ENCODE measurements around the gene URB2.
A peak's percentile ranks its signal among the peaks of the same experiment; 100 is the strongest.
"Not testable (repeated sequence)": the region's sequence is repeated elsewhere in the genome, so short reads cannot be mapped to it uniquely, and the experiment has no call there.

URB2 gene

GRCh38 chr1:229614701-229615100, 11.3 kb upstream of the URB2 start:
- WGBS (ENCODE audit: insufficient coverage, insufficient read length): no CpG with 5 or more reads among the region's 2 CpGs
- no peaks in the 10 kb centered on the region for H3K4me1 ChIP-seq (ENCODE audit: control insufficient read depth, insufficient read depth, low read length)
- H3K27me3 ChIP-seq (ENCODE audit: control insufficient read depth, insufficient read depth, low read length): no peaks in the 10 kb centered on the region
- no peak overlapping the region for H3K4me3 ChIP-seq (ENCODE audit: low read length)
- peaks cover 3% of the 10 kb centered on the region; the same call in 1 of the 2 replicates for H3K36me3 ChIP-seq (ENCODE audit: control insufficient read depth, insufficient read depth, low read length)
- no peaks in the 10 kb centered on the region for H3K9me3 ChIP-seq (ENCODE audit: control insufficient read depth, insufficient read depth, low read length)
- H3K27ac ChIP-seq (ENCODE audit: low read length): no peak overlapping the region
- no peak for DNase-seq (ENCODE audit: low read depth, low spot score)

GRCh38 chr1:229617351-229618100, 8.5 kb upstream of the URB2 start:
- Histone ChIP-seq H3K27me3 (ENCODE audit: control insufficient read depth, insufficient read depth, low read length) (no peaks in the 10 kb centered on the region), H3K36me3 (ENCODE audit: control insufficient read depth, insufficient read depth, low read length) (peaks cover 3% of the 10 kb centered on the region; the same call in 1 of the 2 replicates), H3K27ac (ENCODE audit: low read length) (no peak overlapping the region), H3K4me3 (ENCODE audit: low read length) (no peak overlapping the region), H3K9me3 (ENCODE audit: control insufficient read depth, insufficient read depth, low read length) (no peaks in the 10 kb centered on the region), H3K4me1 (ENCODE audit: control insufficient read depth, insufficient read depth, low read length) (no peaks in the 10 kb centered on the region)
- no peak for DNase-seq (ENCODE audit: low read depth, low spot score)
- WGBS (ENCODE audit: insufficient coverage, insufficient read length): no CpG with 5 or more reads among the region's 11 CpGs

DNA sequence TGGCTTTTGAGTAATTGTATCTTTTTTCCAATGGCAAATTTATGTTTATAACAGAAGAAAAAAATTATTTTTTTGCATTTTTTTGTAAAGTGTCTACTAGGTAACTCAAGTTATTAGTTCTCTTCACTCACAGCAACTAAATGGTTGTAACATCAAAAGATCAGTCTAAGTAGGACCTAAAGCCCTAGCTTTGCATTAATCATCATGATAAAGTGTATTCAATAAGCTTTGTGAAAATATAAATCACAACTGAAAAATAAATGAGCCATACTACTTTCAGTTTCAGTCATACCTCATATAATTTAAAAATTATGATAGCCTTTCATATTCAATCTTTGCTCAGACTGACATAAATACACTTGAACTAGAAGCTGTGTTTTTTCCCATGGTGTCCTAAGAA, 7.0 kb upstream of the URB2 start:
- H3K27me3 ChIP-seq (ENCODE audit: control insufficient read depth, insufficient read depth, low read length): no peaks in the 10 kb centered on the region
- no peaks in the 10 kb centered on the region for H3K4me1 ChIP-seq (ENCODE audit: control insufficient read depth, insufficient read depth, low read length)
- H3K36me3 ChIP-seq (ENCODE audit: control insufficient read depth, insufficient read depth, low read length): no peaks in the 10 kb centered on the region; the same call in 1 of the 2 replicates
- H3K4me3 ChIP-seq (ENCODE audit: low read length): no peak overlapping the region
- no peak for DNase-seq (ENCODE audit: low read depth, low spot score)
- H3K9me3 ChIP-seq (ENCODE audit: control insufficient read depth, insufficient read depth, low read length): no peaks in the 10 kb centered on the region
- H3K27ac ChIP-seq (ENCODE audit: low read length): no peak overlapping the region

DNA sequence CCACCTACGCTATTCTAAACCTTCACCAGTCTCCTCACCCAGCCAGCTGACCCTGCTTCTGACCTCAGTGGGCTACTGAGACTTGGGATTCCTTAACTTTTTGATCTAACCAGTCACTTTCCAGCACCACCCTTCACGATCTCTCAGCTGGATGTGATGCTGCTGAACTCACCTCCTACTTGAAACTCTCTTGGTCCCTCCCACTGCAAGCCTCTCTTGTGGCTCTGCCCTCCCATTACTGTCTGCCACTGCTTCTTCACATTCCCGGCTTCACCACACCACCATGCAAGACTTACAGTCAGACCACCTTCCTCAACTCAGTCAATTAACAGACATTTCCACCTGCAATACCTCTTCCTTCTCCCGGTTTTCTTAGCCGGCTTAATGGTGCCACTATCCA, 6.4 kb upstream of the URB2 start:
- no peak overlapping the region for H3K4me3 ChIP-seq (ENCODE audit: low read length)
- no peaks in the 10 kb centered on the region for H3K36me3 ChIP-seq (ENCODE audit: control insufficient read depth, insufficient read depth, low read length)
- 0 out of 2 replicates have a peak, but pooled peaks cover under 1% of the 10 kb centered on the region for H3K4me1 ChIP-seq (ENCODE audit: control insufficient read depth, insufficient read depth, low read length)
- H3K27me3 ChIP-seq (ENCODE audit: control insufficient read depth, insufficient read depth, low read length): no peaks in the 10 kb centered on the region
- DNase-seq (ENCODE audit: low read depth, low spot score): no peak
- no CpG with 5 or more reads among the region's 5 CpGs for WGBS (ENCODE audit: insufficient coverage, insufficient read length)
- no peak overlapping the region for H3K27ac ChIP-seq (ENCODE audit: low read length)
- H3K9me3 ChIP-seq (ENCODE audit: control insufficient read depth, insufficient read depth, low read length): no peaks in the 10 kb centered on the region

GRCh38 chr1:229620876-229621275, 5.2 kb upstream of the URB2 start:
- DNase-seq (ENCODE audit: low read depth, low spot score): no peak
- Histone ChIP-seq H3K27me3 (ENCODE audit: control insufficient read depth, insufficient read depth, low read length) (no peaks in the 10 kb centered on the region), H3K27ac (ENCODE audit: low read length) (no peak overlapping the region), H3K4me1 (ENCODE audit: control insufficient read depth, insufficient read depth, low read length) (0 out of 2 replicates have a peak, but pooled peaks cover 2% of the 10 kb centered on the region), H3K9me3 (ENCODE audit: control insufficient read depth, insufficient read depth, low read length) (no peaks in the 10 kb centered on the region), H3K4me3 (ENCODE audit: low read length) (no peak overlapping the region), H3K36me3 (ENCODE audit: control insufficient read depth, insufficient read depth, low read length) (no peaks in the 10 kb centered on the region)
- WGBS (ENCODE audit: insufficient coverage, insufficient read length): no CpG with 5 or more reads among the region's 3 CpGs

DNA sequence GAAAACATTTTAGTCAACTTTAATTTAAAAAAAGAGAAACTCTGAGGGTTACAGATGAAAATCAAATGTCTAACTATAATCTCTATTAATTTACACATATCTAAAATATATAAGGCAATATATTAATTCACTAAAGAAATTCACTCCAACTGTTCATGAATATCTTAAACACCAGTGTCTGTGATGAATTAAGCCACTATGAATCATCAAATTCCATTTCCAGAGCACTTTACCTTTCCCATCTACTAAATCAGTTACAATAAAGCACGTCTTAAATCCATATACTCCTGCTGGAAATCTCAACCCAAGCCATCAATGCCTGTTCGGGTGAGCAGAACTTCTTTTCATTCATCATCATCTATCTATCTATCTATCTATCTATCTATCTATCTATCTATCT, 4.4 kb upstream of the URB2 start:
- DNase-seq (ENCODE audit: low read depth, low spot score): no peak

DNA sequence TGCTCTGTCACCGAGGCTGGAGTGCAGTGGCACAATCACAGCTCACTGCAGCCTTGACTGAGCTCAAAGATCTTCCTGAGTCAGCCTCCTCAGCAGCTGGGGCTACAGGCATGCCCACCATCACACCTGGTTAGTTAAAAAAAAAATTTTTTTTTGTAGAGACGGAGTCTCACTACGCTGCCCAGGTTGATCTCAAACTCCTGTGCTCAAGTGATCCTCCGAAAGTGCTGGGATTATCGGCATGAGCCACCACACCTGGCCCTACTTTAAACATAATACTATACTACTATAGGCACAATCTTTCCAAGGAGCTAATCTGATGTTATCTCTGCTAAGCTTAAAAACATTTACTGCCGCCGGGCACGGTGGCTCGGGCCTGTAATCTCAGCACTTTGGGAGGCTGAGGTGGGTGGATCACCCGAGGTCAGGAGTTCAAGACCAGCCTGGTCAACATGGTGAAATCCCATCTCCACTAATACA, 3.4 kb upstream of the URB2 start:
- H3K4me1 ChIP-seq (ENCODE audit: control insufficient read depth, insufficient read depth, low read length); H3K27ac ChIP-seq (ENCODE audit: low read length); H3K36me3 ChIP-seq (ENCODE audit: control insufficient read depth, insufficient read depth, low read length); H3K27me3 ChIP-seq (ENCODE audit: control insufficient read depth, insufficient read depth, low read length); DNase-seq (ENCODE audit: low read depth, low spot score); H3K9me3 ChIP-seq (ENCODE audit: control insufficient read depth, insufficient read depth, low read length); H3K4me3 ChIP-seq (ENCODE audit: low read length): not testable (repeated sequence)
- no CpG with 5 or more reads among the region's 10 CpGs for WGBS (ENCODE audit: insufficient coverage, insufficient read length)

More for the DNA sequence above, 4.4 kb upstream of the URB2 start:
- no peaks in the 10 kb centered on the region for H3K27me3 ChIP-seq (ENCODE audit: control insufficient read depth, insufficient read depth, low read length)
- no peak overlapping the region for H3K27ac ChIP-seq (ENCODE audit: low read length)
- no CpG with 5 or more reads among the region's 2 CpGs for WGBS (ENCODE audit: insufficient coverage, insufficient read length)
- no peaks in the 10 kb centered on the region for H3K36me3 ChIP-seq (ENCODE audit: control insufficient read depth, insufficient read depth, low read length)
- H3K9me3 ChIP-seq (ENCODE audit: control insufficient read depth, insufficient read depth, low read length): no peaks in the 10 kb centered on the region
- H3K4me1 ChIP-seq (ENCODE audit: control insufficient read depth, insufficient read depth, low read length): 0 out of 2 replicates have a peak, but pooled peaks cover 2% of the 10 kb centered on the region
- H3K4me3 ChIP-seq (ENCODE audit: low read length): no peak overlapping the region

DNA sequence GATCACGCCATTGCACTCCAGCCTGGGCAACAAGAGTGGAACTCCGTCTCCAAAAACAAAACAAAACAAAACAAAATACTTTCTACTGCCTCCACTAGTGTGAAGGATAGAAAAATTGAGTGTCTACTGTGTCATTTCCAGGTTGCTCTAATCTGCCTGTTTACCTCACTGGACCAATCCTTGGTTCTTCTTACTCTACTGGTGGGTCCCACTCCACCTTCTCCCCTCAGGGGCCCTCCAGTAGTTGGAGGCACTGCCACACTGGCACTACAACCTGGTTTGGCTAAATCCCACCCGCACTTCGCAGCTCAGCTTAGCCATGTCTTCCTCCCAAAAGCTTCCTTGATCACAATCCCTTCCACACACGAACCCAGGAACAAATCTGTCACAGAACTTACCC, 2.8 kb upstream of the URB2 start:
- no peak overlapping the region for H3K27ac ChIP-seq (ENCODE audit: low read length)
- no peaks in the 10 kb centered on the region for H3K36me3 ChIP-seq (ENCODE audit: control insufficient read depth, insufficient read depth, low read length)
- DNase-seq (ENCODE audit: low read depth, low spot score): no peak
- H3K9me3 ChIP-seq (ENCODE audit: control insufficient read depth, insufficient read depth, low read length): no peaks in the 10 kb centered on the region
- no peak overlapping the region for H3K4me3 ChIP-seq (ENCODE audit: low read length)
- no peaks in the 10 kb centered on the region for H3K27me3 ChIP-seq (ENCODE audit: control insufficient read depth, insufficient read depth, low read length)
- no CpG with 5 or more reads among the region's 5 CpGs for WGBS (ENCODE audit: insufficient coverage, insufficient read length)
- 0 out of 2 replicates have a peak, but pooled peaks cover 2% of the 10 kb centered on the region for H3K4me1 ChIP-seq (ENCODE audit: control insufficient read depth, insufficient read depth, low read length)

DNA sequence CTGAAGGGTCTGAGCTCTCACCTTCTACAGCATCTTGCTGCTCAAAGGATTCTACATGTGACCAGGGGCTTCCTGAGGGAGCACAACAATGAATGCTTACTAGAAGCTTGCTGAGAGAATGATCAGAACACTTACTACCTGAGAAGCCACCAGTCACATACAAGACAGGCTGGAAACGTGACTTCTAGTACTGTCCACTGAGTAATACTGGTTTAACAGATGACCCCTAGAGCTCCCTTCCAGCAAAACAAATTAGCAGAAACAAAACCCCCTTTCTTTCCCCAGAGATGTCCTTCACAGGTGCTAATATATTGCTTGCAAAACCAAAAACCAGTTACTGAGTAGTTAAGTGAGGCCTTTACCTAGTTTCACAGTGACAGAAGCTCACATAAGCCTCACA, 2.2 kb upstream of the URB2 start:
- no peak overlapping the region for H3K27ac ChIP-seq (ENCODE audit: low read length)

GRCh38 chr1:229624521-229625070, 1.5 kb upstream of the URB2 start:
- WGBS (ENCODE audit: insufficient coverage, insufficient read length): no CpG with 5 or more reads among the region's 9 CpGs
- H3K27me3 ChIP-seq (ENCODE audit: control insufficient read depth, insufficient read depth, low read length): no peaks in the 10 kb centered on the region
- H3K9me3 ChIP-seq (ENCODE audit: control insufficient read depth, insufficient read depth, low read length): no peaks in the 10 kb centered on the region
- H3K36me3 ChIP-seq (ENCODE audit: control insufficient read depth, insufficient read depth, low read length): no peaks in the 10 kb centered on the region
- no peak for DNase-seq (ENCODE audit: low read depth, low spot score)
- peak overlapping the region; percentile 65; the same call in 1 of the 2 replicates for H3K4me3 ChIP-seq (ENCODE audit: low read length)
- H3K4me1 ChIP-seq (ENCODE audit: control insufficient read depth, insufficient read depth, low read length): 0 out of 2 replicates have a peak, but pooled peaks cover 2% of the 10 kb centered on the region
- no peak overlapping the region for H3K27ac ChIP-seq (ENCODE audit: low read length)

More for the DNA sequence above, 2.2 kb upstream of the URB2 start:
- no peaks in the 10 kb centered on the region for H3K36me3 ChIP-seq (ENCODE audit: control insufficient read depth, insufficient read depth, low read length)
- no peaks in the 10 kb centered on the region for H3K9me3 ChIP-seq (ENCODE audit: control insufficient read depth, insufficient read depth, low read length)
- DNase-seq (ENCODE audit: low read depth, low spot score): no peak
- no peak overlapping the region for H3K4me3 ChIP-seq (ENCODE audit: low read length)
- H3K27me3 ChIP-seq (ENCODE audit: control insufficient read depth, insufficient read depth, low read length): no peaks in the 10 kb centered on the region
- 0 out of 2 replicates have a peak, but pooled peaks cover 2% of the 10 kb centered on the region for H3K4me1 ChIP-seq (ENCODE audit: control insufficient read depth, insufficient read depth, low read length)
- no CpG with 5 or more reads among the region's 1 CpG for WGBS (ENCODE audit: insufficient coverage, insufficient read length)

All from iPS DF 6.9 (cell line).